Endothelial cell of umbilical vein (primary cell): ENCODE data around the gene ADGRG2.

Source experiments
- POLR2A ChIP-seq: IDR thresholded peaks from 2 replicates; pipeline ENCODE4 v1.6.1; 2012; ENCODE audit warnings: low read depth, mild to moderate bottlenecking, control low read depth, low read length
- TF ChIP-seq, protein P1 (sequence below), 2 donors: IDR thresholded peaks; 1 replicate in 1 of 2; 2 replicates in 1 of 2; pipeline ENCODE4 v1.5.1; 2011; ENCODE audit warnings: low read length in 2 of 2, mild to moderate bottlenecking in 2 of 2, moderate library complexity in 2 of 2, control low read depth in 1 of 2, inconsistent platforms in 1 of 2, low read depth in 1 of 2; ENCODE audit not compliant: insufficient read depth in 1 of 2; ENCODE audit errors: extremely low read depth in 1 of 2
- TF ChIP-seq, protein P2 (sequence below): IDR thresholded peaks from 2 replicates; pipeline ENCODE4 v1.6.1; 2011; ENCODE audit not compliant: insufficient read depth, insufficient read length

DNA sequence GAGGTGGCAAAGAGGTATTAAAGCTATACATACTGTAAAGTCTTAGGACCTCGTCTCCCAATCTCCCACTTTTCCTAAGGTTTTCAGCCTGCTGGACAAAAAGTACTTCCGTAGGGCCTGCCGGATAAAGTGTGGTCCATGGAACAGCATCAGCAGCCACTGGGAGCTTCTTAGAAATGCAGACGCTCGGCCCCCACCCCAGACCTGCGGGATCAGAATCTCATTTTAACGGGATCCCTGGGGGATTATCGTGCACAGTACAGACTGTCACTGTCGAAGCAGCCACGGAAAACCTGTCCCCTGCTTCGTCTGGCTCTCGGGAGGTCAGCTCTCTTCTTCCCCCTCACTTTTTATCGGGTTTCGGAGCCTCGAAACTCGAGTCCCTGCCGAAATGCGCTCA, 802 bp downstream of the ADGRG2 start:
- TF ChIP-seq, protein P1, sequence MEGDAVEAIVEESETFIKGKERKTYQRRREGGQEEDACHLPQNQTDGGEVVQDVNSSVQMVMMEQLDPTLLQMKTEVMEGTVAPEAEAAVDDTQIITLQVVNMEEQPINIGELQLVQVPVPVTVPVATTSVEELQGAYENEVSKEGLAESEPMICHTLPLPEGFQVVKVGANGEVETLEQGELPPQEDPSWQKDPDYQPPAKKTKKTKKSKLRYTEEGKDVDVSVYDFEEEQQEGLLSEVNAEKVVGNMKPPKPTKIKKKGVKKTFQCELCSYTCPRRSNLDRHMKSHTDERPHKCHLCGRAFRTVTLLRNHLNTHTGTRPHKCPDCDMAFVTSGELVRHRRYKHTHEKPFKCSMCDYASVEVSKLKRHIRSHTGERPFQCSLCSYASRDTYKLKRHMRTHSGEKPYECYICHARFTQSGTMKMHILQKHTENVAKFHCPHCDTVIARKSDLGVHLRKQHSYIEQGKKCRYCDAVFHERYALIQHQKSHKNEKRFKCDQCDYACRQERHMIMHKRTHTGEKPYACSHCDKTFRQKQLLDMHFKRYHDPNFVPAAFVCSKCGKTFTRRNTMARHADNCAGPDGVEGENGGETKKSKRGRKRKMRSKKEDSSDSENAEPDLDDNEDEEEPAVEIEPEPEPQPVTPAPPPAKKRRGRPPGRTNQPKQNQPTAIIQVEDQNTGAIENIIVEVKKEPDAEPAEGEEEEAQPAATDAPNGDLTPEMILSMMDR (IDR thresholded peaks at IDR 0.05; ENCODE audit: extremely low read depth in 1 of 2, insufficient read depth in 1 of 2, low read depth in 1 of 2, low read length in 2 of 2), result no peak
- no peak for TF ChIP-seq POLR2A
- TF ChIP-seq, protein P2, sequence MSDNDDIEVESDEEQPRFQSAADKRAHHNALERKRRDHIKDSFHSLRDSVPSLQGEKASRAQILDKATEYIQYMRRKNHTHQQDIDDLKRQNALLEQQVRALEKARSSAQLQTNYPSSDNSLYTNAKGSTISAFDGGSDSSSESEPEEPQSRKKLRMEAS, result no peak
